ENCODE measurements around the gene ANXA2. TPM values are rescaled to one million over a fixed set of nuclear protein-coding genes. Genes with fewer than 3 reads are reported as not detected.

Gene ANXA2
- polyA plus RNA-seq, 1 of the 3 experiments (the other 2 are of a cell fraction) = 4,669 TPM

- peak; percentile 74; the same call in 1 of the 2 replicates for TF ChIP-seq MEF2A (IDR thresholded peaks at IDR 0.05; ENCODE audit: borderline replicate concordance, low read depth)
- no peak for TF ChIP-seq FOXJ3 (CRISPR knock-in tag; IDR thresholded peaks at IDR 0.05)
- TF ChIP-seq CTCF (IDR thresholded peaks at IDR 0.05) = no peak
- no peak for TF ChIP-seq ELF1 (IDR thresholded peaks at IDR 0.05)
- TF ChIP-seq TEAD4 (IDR thresholded peaks at IDR 0.05; ENCODE audit: borderline replicate concordance, insufficient read depth) = peak; percentile 97
- TF ChIP-seq YY1 (IDR thresholded peaks at IDR 0.05; ENCODE audit: low read depth) = no peak
- no peak for TF ChIP-seq RFX5 (IDR thresholded peaks at IDR 0.05; ENCODE audit: low read length)
- TF ChIP-seq GATA2 (CRISPR knock-in tag; IDR thresholded peaks at IDR 0.05) = no peak
- TF ChIP-seq RAD21 (IDR thresholded peaks at IDR 0.05; ENCODE audit: low read length) = no peak
- no peak for TF ChIP-seq CHD2 (IDR thresholded peaks at IDR 0.05; ENCODE audit: low read length, partially characterized antibody)
- peak; percentile 82; the same call in 1 of the 2 replicates for TF ChIP-seq FOXM1 (IDR thresholded peaks at IDR 0.05; ENCODE audit: low read depth)
Observed at GRCh38 chr15:60392986-60393790, 4.6 kb downstream of the ANXA2 start (continued).

- Histone ChIP-seq H4K20me1 (ENCODE audit: insufficient read depth) (peaks cover 94% of the 10 kb centered on the region), H3K9me3 (no peaks in the 10 kb centered on the region), H3K9ac (peak overlapping the region; percentile 99), H2AFZ (ENCODE audit: low read depth) (no peak overlapping the region), H3K36me3 (replicated peaks in 1 of 2; ENCODE audit: control insufficient read depth in 1 of 2, insufficient read depth in 2 of 2, low read length in 1 of 2) (peaks cover 24 to 70% of the 10 kb centered on the region in 2 experiments), H3K4me1 (ENCODE audit: control insufficient read depth in 1 of 2, insufficient read depth in 2 of 2, low read depth in 1 of 2, low read length in 1 of 2) (peaks cover 13 to 56% of the 10 kb centered on the region in 2 experiments), H3F3A (replicated peaks; ENCODE audit: insufficient read depth) (peaks cover 89% of the 10 kb centered on the region), H3K9me2 (no peaks in the 10 kb centered on the region), H3K4me3 (ENCODE audit: low read depth in 2 of 2, low read length in 1 of 2) (peak overlapping the region; percentile 24 to 95; a peak in 3 of 4 replicates), H3K4me2 (peak overlapping the region; percentile 95), H3K27ac (ENCODE audit: low read depth in 2 of 2, low read length in 1 of 2) (peak overlapping the region; percentile 81 to 99; a peak in 3 of 4 replicates), H3K27me3 (ENCODE audit: insufficient read depth) (no peaks in the 10 kb centered on the region), H3K79me2 (ENCODE audit: insufficient read depth) (peaks cover 100% of the 10 kb centered on the region)
- ChIA-PET CTCF (interaction anchor here (0.6 kb wide), 1 partner anchor 52 kb away, joined by 3 read pairs; no protein-coding TSS in a partner anchor), POLR2A (no interaction called here)
- 16% methylated on average over 3 of the region's 3 CpGs for WGBS (ENCODE audit: low lambda C conversion rate)
- TF ChIP-seq SMC3 (IDR thresholded peaks at IDR 0.05; ENCODE audit: low read depth, low read length) = no peak
- TF ChIP-seq TEAD4 (IDR thresholded peaks at IDR 0.05; ENCODE audit: borderline replicate concordance, insufficient read depth) = no peak
- no peak for TF ChIP-seq MEF2A (IDR thresholded peaks at IDR 0.05; ENCODE audit: borderline replicate concordance, low read depth)
- no peak for TF ChIP-seq YY1 (IDR thresholded peaks at IDR 0.05; ENCODE audit: low read depth)
- no peak for TF ChIP-seq CTCF (IDR thresholded peaks at IDR 0.05)
- TF ChIP-seq FOXM1 (IDR thresholded peaks at IDR 0.05; ENCODE audit: low read depth) = no peak
- DNase-seq = no peak
Observed at GRCh38 chr15:60392601-60392985, 5.2 kb downstream of the ANXA2 start.
